K562 (cell line): ENCODE measurements around the gene EPB41L3.

Source experiments
- CBX2 ChIP-seq: fragments of 200-600 bp; sonication (generic); IDR thresholded peaks from one replicate; pipeline ENCODE4 v1.6.1; 2012; ENCODE audit warnings: mild to moderate bottlenecking, low read length, inconsistent platforms; ENCODE audit not compliant: insufficient read depth, poor library complexity, severe bottlenecking
- CTCF ChIP-seq, 3 experiments: IDR thresholded peaks in 2 of 3; conservative IDR thresholded peaks in 1 of 3; 2 replicates each; pipeline ENCODE4 v1.5.1; 2011 to 2012; ENCODE audit warnings: low read length in 3 of 3, mild to moderate bottlenecking in 3 of 3, control low read depth in 2 of 3, improper control_type of control experiment in 1 of 3, inconsistent platforms in 1 of 3, low read depth in 1 of 3, mixed read lengths in 1 of 3, moderate library complexity in 1 of 3; ENCODE audit not compliant: insufficient read depth in 2 of 3
- HDAC3 ChIP-seq: fragments of 450-650 bp; IDR thresholded peaks from 2 replicates; pipeline ENCODE4 v1.6.1; 2018; ENCODE audit warnings: borderline replicate concordance, mild to moderate bottlenecking, moderate library complexity; ENCODE audit not compliant: partially characterized antibody
- TEAD2 ChIP-seq: fragments of 450-650 bp; IDR thresholded peaks from 2 replicates; pipeline ENCODE4 v1.6.1; 2016; ENCODE audit warnings: missing genetic modification characterization, control low read depth, missing compliant biosample characterization
- USF1 ChIP-seq: sonication (generic); formaldehyde crosslinking; IDR thresholded peaks from 2 replicates; pipeline ENCODE4 v1.9.0; 2022; ENCODE audit warnings: mild to moderate bottlenecking, missing genetic modification reagents
- ZFPM2 ChIP-seq: fragments of 250-450 bp; sonication (Bioruptor Pico); IDR thresholded peaks from 2 replicates; pipeline ENCODE4 v1.5.1; 2022; ENCODE audit warnings: mild to moderate bottlenecking
- TF ChIP-seq, protein P1 (sequence below): sonication (generic); formaldehyde crosslinking; IDR thresholded peaks from 2 replicates; pipeline ENCODE4 v1.9.0; 2022; ENCODE audit warnings: mild to moderate bottlenecking, missing genetic modification reagents

DNA sequence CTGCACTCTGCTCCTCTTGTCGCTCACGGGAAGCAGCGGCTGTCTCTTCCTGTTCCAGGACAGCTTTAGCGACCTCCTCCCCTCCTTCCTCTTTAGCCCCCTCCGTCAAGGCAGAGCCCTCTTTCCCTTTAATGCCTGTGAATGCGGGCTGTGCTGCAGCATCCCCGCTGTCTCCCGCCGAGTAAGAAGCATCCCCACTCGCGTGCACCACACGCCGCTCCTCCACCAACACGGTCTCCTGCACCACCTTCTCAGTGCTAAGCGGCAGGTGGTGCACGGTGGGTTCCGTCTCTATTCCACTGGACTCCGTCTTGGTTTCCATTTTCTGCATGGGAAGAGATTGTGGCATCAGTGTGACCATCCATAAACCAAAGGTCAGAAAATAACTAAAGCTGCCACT, 146.7 kb downstream of the EPB41L3 start:
- TF ChIP-seq HDAC3 (no peak), USF1 (CRISPR knock-in tag) (no peak), CBX2 (no peak), CTCF (IDR thresholded peaks at IDR 0.05 in 2 of 3, conservative IDR thresholded peaks at IDR 0.05 in 1 of 3; ENCODE audit: insufficient read depth in 2 of 3, low read depth in 1 of 3, low read length in 3 of 3) (no peak), ZFPM2 (CRISPR knock-in tag) (no peak), TEAD2 (tag) (no peak)
- TF ChIP-seq, protein P1, sequence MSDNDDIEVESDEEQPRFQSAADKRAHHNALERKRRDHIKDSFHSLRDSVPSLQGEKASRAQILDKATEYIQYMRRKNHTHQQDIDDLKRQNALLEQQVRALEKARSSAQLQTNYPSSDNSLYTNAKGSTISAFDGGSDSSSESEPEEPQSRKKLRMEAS: no peak
